Natural killer cell (primary cell): ENCODE measurements around the gene ZNF202. TPM values are rescaled to one million over a fixed set of nuclear protein-coding genes. Genes with fewer than 3 reads are reported as not detected.

Source experiments
- ATAC-seq, 3 donors: fragments of 150-1000 bp in 2 of 3; fragments of 200-7000 bp in 1 of 3; cut with Tn5 transposase; 1 replicate in 1 of 3; 2 replicates in 2 of 3; pipeline ENCODE4 v1.10.0; 2021; ENCODE audit warnings: mild to moderate bottlenecking in 2 of 3, moderate library complexity in 2 of 3
- DNase-seq, 2 donors: peaks; one replicate each; pipeline versions ENCODE4 v3.0.0 to v3.0.0-alpha.2; 2013 to 2021; ENCODE audit warnings: mixed read lengths in 1 of 2
- H3K27ac ChIP-seq: one replicate; pipeline ENCODE4 v1.5.1; 2013; ENCODE audit warnings: mild to moderate bottlenecking, low read length
- H3K27me3 ChIP-seq: one replicate; pipeline ENCODE4 v1.6.1; 2013; ENCODE audit warnings: low read length; ENCODE audit not compliant: control insufficient read depth, insufficient read depth
- H3K36me3 ChIP-seq: one replicate; pipeline ENCODE4 v1.6.1; 2013; ENCODE audit warnings: low read length; ENCODE audit not compliant: control insufficient read depth, insufficient read depth
- H3K4me1 ChIP-seq: one replicate; pipeline ENCODE4 v1.6.1; 2013; ENCODE audit warnings: low read length; ENCODE audit not compliant: control insufficient read depth, insufficient read depth
- H3K4me3 ChIP-seq: one replicate; pipeline ENCODE4 v1.5.1; 2013; ENCODE audit warnings: low read length
- H3K9me3 ChIP-seq: one replicate; pipeline ENCODE4 v1.6.1; 2013; ENCODE audit warnings: low read length; ENCODE audit not compliant: control insufficient read depth, insufficient read depth
- H3K27ac Mint-ChIP-seq, 2 donors: one replicate each; pipeline ENCODE4 v1.8.0; 2022; ENCODE audit warnings: mild to moderate bottlenecking in 2 of 2, mixed read lengths in 2 of 2, moderate library complexity in 1 of 2
- H3K27me3 Mint-ChIP-seq, 2 donors: one replicate each; pipeline ENCODE4 v1.8.0; 2022; ENCODE audit warnings: low read depth in 2 of 2, mixed read lengths in 2 of 2
- H3K36me3 Mint-ChIP-seq: one replicate; pipeline ENCODE4 v1.8.0; 2022; ENCODE audit warnings: mixed read lengths
- H3K4me1 Mint-ChIP-seq, 2 donors: one replicate each; pipeline ENCODE4 v1.8.0; 2022; ENCODE audit warnings: mixed read lengths in 2 of 2
- H3K4me3 Mint-ChIP-seq: one replicate; pipeline ENCODE4 v1.8.0; 2022; ENCODE audit warnings: mild to moderate bottlenecking, moderate library complexity, mixed read lengths
- H3K9me3 Mint-ChIP-seq, 2 donors: one replicate each; pipeline ENCODE4 v1.8.0; 2022; ENCODE audit warnings: mixed read lengths in 2 of 2
- WGBS: methylation state at CpG from one replicate; pipeline ENCODE4 v1.1.7; 2013; ENCODE audit warnings: missing lambda C conversion rate; ENCODE audit not compliant: insufficient coverage; 5-methylcytosine and 5-hydroxymethylcytosine counted together
- intact Hi-C: fragments of 100-400 bp; cut with micrococcal nuclease; formaldehyde crosslinking; loops from one replicate; pipeline ENCODE4 v1.14.2; 2022
- total RNA-seq, 4 donors: library from RNA; stranded (reverse); fragments of 120-200 nt in 1 of 4; gene quantifications; one replicate each; pipeline versions ENCODE4 v1.2.3 to v1.2.4, GENCODE V29; 2013 to 2022
- TF ChIP-seq, protein P1 (sequence below): fragments of 200-600 bp; IDR thresholded peaks from one replicate; pipeline ENCODE4 v1.8.0; 2022; ENCODE audit warnings: antibody characterized with exemption

The ZNF202 gene
- total RNA-seq, 3 donors from 2014 or later (not counting 1 experiment from before 2014, with no cell fraction given), result 6.8 to 12.6 (median 10.7) TPM

DNA sequence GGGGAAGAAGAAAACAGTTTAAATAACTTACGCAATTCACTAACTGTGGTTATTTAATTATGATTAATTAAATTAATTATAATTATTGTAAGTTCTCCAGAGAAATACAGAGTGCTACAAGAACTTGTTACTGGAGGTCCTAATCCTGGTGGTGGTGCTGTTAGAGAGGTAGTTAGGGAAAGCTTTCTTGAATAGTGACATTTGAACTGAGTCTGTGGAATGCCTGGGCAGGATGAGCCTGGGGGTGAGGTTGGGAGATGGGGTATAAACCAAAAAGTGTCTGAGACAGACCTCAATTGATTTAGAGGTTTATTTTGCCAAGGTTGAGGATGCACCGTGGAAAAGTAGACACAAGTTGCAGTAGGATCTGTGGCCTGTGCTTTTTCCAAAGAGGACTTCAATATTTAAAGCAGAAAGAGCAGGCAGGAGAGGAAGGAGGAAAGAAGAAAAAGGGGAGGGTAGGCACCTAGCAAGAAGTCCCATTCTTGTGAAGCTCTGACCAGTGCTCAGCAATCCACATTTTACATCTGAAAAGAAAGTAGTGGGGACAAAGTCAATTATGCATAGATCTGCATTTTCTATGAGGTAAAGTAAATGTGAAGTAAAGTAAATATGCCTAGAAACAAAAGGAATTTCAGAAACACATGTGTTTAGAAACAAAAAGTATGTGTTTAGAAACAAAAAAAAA is 4.4 kb upstream of the ZNF202 start:
- Mint-ChIP-seq H3K27ac (no peak overlapping the region), H3K4me1 (peaks cover 11 to 13% of the 10 kb centered on the region in 2 donors), H3K9me3 (no peaks in the 10 kb centered on the region), H3K4me3 (no peak overlapping the region), H3K36me3 (no peaks in the 10 kb centered on the region), H3K27me3 (peaks cover 45 to 47% of the 10 kb centered on the region in 2 donors)
- DNase-seq, result no peak
- Histone ChIP-seq H3K4me3 (no peak overlapping the region), H3K27ac (no peak overlapping the region), H3K9me3 (no peaks in the 10 kb centered on the region), H3K4me1 (peaks cover 8% of the 10 kb centered on the region), H3K36me3 (no peaks in the 10 kb centered on the region), H3K27me3 (peaks cover 10% of the 10 kb centered on the region)
- no peak for ATAC-seq
- WGBS, result 88% methylated on average over 1 of the region's 2 CpGs
- intact Hi-C loops, result no loop called here
- TF ChIP-seq, protein P1, sequence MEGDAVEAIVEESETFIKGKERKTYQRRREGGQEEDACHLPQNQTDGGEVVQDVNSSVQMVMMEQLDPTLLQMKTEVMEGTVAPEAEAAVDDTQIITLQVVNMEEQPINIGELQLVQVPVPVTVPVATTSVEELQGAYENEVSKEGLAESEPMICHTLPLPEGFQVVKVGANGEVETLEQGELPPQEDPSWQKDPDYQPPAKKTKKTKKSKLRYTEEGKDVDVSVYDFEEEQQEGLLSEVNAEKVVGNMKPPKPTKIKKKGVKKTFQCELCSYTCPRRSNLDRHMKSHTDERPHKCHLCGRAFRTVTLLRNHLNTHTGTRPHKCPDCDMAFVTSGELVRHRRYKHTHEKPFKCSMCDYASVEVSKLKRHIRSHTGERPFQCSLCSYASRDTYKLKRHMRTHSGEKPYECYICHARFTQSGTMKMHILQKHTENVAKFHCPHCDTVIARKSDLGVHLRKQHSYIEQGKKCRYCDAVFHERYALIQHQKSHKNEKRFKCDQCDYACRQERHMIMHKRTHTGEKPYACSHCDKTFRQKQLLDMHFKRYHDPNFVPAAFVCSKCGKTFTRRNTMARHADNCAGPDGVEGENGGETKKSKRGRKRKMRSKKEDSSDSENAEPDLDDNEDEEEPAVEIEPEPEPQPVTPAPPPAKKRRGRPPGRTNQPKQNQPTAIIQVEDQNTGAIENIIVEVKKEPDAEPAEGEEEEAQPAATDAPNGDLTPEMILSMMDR, result no peak

DNA sequence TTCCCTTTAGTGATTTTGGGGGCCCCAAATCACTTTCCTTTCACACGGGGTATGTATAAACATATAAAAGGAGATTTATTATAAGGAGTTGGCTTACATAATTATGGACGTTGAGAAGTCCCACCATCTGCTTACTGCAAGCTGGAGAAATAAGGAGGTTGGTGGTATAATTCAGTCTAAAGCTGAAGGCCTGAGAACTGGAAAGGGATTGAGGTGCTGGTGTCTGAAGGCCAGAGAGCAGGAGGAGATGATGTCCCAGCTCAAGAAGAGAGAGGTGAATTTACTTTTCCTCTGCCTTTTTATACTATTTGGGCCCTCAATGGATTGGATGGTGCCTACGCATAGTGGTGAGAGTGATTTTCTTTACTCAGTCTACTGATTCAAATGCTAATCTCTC is 1.3 kb upstream of the ZNF202 start:
- WGBS, result 71% methylated on average over 1 of the region's 3 CpGs
- H3K4me1 Mint-ChIP-seq, result peaks cover 27% of the 10 kb centered on the region in 2 donors
- no peaks in the 10 kb centered on the region for H3K9me3 ChIP-seq
- intact Hi-C loops, result no loop called here
- H3K27me3 ChIP-seq, result no peaks in the 10 kb centered on the region
- peaks cover 15% of the 10 kb centered on the region for H3K4me1 ChIP-seq
- H3K36me3 ChIP-seq, result no peaks in the 10 kb centered on the region
- no peak overlapping the region for H3K4me3 ChIP-seq
- peaks cover 21 to 28% of the 10 kb centered on the region in 2 donors for H3K27me3 Mint-ChIP-seq
- H3K4me3 Mint-ChIP-seq, result peak overlapping the region; percentile 98
- DNase-seq, result peak in 1 of 2 donors; percentile 3
- TF ChIP-seq, protein P1, result no peak
- no peak for ATAC-seq
- H3K9me3 Mint-ChIP-seq, result no peaks in the 10 kb centered on the region
- no peak overlapping the region for H3K27ac ChIP-seq
- no peaks in the 10 kb centered on the region for H3K36me3 Mint-ChIP-seq
- no peak overlapping the region for H3K27ac Mint-ChIP-seq

DNA sequence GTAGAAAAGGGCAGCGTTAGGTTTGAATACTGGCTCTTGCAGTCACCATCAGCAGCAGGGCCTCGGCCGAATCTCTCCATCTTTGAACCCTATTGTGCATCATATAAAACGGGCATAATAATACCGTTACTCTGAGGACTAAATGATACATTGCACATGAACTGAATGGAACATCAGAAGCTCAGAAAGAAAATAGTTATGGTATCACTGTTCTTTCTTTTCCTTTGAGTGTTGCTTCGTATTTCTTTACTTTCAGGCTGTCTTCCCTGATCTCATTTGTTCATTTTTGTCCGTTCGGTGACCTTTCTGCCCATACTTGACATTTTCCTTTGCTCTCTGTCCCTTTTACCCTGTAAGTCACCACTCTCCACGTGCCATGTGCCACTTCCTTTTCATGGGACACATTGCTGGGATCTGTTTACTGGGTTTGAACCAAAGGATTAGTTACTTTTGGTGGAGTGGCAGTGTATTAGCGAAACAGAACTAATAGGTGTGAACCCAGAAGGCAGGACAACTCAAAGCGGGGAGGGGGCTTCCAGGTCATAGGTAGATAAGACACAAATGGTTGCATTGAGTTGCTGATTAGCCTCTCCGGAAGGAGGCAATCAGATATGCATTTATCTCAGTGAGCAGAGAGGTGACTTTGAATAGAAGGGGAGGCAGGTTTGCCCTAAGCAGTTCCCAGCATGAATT is 717 bp upstream of the ZNF202 start:
- peaks cover 15% of the 10 kb centered on the region for H3K4me1 ChIP-seq
- H3K27ac Mint-ChIP-seq, result peak overlapping the region; percentile 61 to 75
- H3K27me3 Mint-ChIP-seq, result peaks cover 20 to 24% of the 10 kb centered on the region in 2 donors
- no peaks in the 10 kb centered on the region for H3K36me3 Mint-ChIP-seq
- H3K27ac ChIP-seq, result peak overlapping the region; percentile 66
- ATAC-seq (no peak), DNase-seq (peak in 1 of 2 donors; percentile 43)
- peak overlapping the region; percentile 79 for H3K4me3 ChIP-seq
- no peaks in the 10 kb centered on the region for H3K36me3 ChIP-seq
- H3K4me3 Mint-ChIP-seq, result peak overlapping the region; percentile 98
- H3K9me3 Mint-ChIP-seq, result no peaks in the 10 kb centered on the region
- 31% methylated on average over 12 of the region's 12 CpGs for WGBS
- peaks cover 27 to 32% of the 10 kb centered on the region in 2 donors for H3K4me1 Mint-ChIP-seq
- no peaks in the 10 kb centered on the region for H3K9me3 ChIP-seq
- TF ChIP-seq, protein P1, result no peak
- no peaks in the 10 kb centered on the region for H3K27me3 ChIP-seq
- intact Hi-C loops, result no loop called here
